ENCODE results near the gene ARAP2.

GRCh38 chr4:36174570-36174969 lies 69.7 kb downstream of the ARAP2 start:
- TF ChIP-seq CTCF (IDR thresholded peaks at IDR 0.05) (no peak), POLR2AphosphoS5 (IDR thresholded peaks at IDR 0.05) (no peak)
